HG03039 (cell line): ENCODE results near the gene ATP8B4.
A peak's percentile ranks its signal among the peaks of the same experiment; 100 is the strongest.
"Not testable (repeated sequence)": the region's sequence is repeated elsewhere in the genome, so short reads cannot be mapped to it uniquely, and the experiment has no call there.

Experiments
- ATAC-seq: cut with Tn5 transposase; IDR thresholded peaks from one replicate; pipeline ENCODE4 v1.9.1; 2021; ENCODE audit warnings: mild to moderate bottlenecking, moderate library complexity; ENCODE audit not compliant: unreplicated experiment

Gene ATP8B4

GRCh38 chr15:50109076-50109987 lies 9.7 kb downstream of the ATP8B4 start:
- ATAC-seq, result no peak

- no peak for ATAC-seq
Measured at GRCh38 chr15:50108461-50108860, 10.6 kb downstream of the ATP8B4 start.

GRCh38 chr15:50107591-50108408 lies 11.2 kb downstream of the ATP8B4 start:
- peak; percentile 90 for ATAC-seq

- no peak for ATAC-seq
Measured at GRCh38 chr15:50107157-50107556, 11.9 kb downstream of the ATP8B4 start.

- ATAC-seq, result no peak
Measured at GRCh38 chr15:50106457-50106856, 12.6 kb downstream of the ATP8B4 start.

GRCh38 chr15:50100486-50100885 lies 18.5 kb downstream of the ATP8B4 start:
- no peak for ATAC-seq

- ATAC-seq, result no peak
Measured at GRCh38 chr15:50098545-50098944, 20.5 kb downstream of the ATP8B4 start.

- ATAC-seq, result no peak
Measured at GRCh38 chr15:50095938-50096821, 22.9 kb downstream of the ATP8B4 start.

GRCh38 chr15:50089386-50089785 lies 29.6 kb downstream of the ATP8B4 start:
- ATAC-seq, result not testable (repeated sequence)

GRCh38 chr15:50084932-50085331 lies 34.1 kb downstream of the ATP8B4 start:
- ATAC-seq, result no peak

GRCh38 chr15:50083424-50084025 lies 35.5 kb downstream of the ATP8B4 start:
- ATAC-seq, result no peak

- no peak for ATAC-seq
Measured at GRCh38 chr15:50082066-50082465, 37.0 kb downstream of the ATP8B4 start.

GRCh38 chr15:50077651-50078050 lies 41.4 kb downstream of the ATP8B4 start:
- no peak for ATAC-seq

- ATAC-seq, result no peak
Measured at GRCh38 chr15:50077176-50077575, 41.9 kb downstream of the ATP8B4 start.

- ATAC-seq, result no peak
Measured at GRCh38 chr15:50075319-50075718, 43.7 kb downstream of the ATP8B4 start.

GRCh38 chr15:50071551-50072258 lies 47.3 kb downstream of the ATP8B4 start:
- ATAC-seq, result no peak

- ATAC-seq, result no peak
Measured at GRCh38 chr15:50068016-50068415, 51.0 kb downstream of the ATP8B4 start.

- no peak for ATAC-seq
Measured at GRCh38 chr15:50067254-50067653, 51.8 kb downstream of the ATP8B4 start.

- no peak for ATAC-seq
Measured at GRCh38 chr15:50066666-50067065, 52.4 kb downstream of the ATP8B4 start.

- ATAC-seq, result no peak
Measured at GRCh38 chr15:50066202-50066601, 52.8 kb downstream of the ATP8B4 start.
